ENCODE data around the gene GAPT. TPM values are rescaled to one million over a fixed set of nuclear protein-coding genes. Genes with fewer than 3 reads are reported as not detected.

The GAPT gene
- total RNA-seq = 1 to 10 TPM in 1 of 9 donors, under 1 TPM in 7, not detected in 1; 0.28 to 2.2 (median 0.60) TPM
- 1 to 10 TPM in 1 of 3 donors, under 1 TPM in 2; 0.56 to 1.1 (median 0.79) TPM for polyA plus RNA-seq
- long read RNA-seq, donor 1 = 0 reads
- long read RNA-seq, donor 2 = 0 reads
- long read RNA-seq, donor 3 = 0 reads
- long read RNA-seq, donor 4 = 0 reads
- long read RNA-seq, donor 5 = 0 reads
- long read RNA-seq, donor 6 = 0 reads
- long read RNA-seq, donor 7, partial matches to known transcripts = 0 of 1 reads
- long read RNA-seq, donor 7, other reads (novel, unspliced or antisense) = 0 of 1 reads
- long read RNA-seq, donor 8 = 0 reads
- long read RNA-seq, donor 9 = 0 reads
- long read RNA-seq, donor 10 = 0 reads

DNA sequence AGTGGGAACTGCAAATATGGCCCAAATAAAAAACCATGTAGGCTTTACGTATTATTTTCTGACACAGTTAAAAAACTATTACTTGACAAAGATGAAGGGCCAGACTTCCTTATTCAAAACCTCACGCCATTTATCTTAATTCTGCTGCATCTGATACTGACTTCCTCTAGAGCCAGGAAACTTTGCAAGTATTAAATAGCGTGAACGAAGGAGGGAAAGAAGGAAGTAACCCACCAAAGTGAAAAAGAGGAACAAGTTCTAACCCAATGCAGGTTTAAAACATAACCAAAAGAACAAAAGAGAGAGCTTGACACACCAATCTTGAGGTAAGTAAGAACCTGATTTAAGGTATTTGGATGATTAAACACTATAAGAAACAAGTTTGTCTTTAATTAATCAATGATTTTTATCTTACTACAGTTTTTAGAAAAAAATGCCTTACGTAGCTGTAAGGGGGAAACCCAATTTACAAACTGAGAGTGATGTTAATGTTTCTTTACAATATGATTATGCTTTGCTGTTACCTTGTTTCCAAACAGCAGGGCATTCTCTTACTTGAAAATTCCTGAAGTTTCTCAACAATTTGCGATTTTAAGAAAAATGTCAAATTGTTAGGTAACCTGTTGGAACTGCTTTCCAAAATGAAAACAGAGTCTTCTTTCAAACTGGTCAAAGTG lies at the start of gene GAPT:
Gene GAPT, plus strand, starts transcription at position 220 of the 677 bp plus-strand sequence. CDS start 3,102 bp downstream, outside the sequence.
- no peaks in the 10 kb centered on the region for H3K36me3 ChIP-seq (replicated peaks in 1 of 2)
- no peak within 1 kb of the TSS for H3K4me3 ChIP-seq
- DNase-seq = no peak
- WGBS, 4 donors = 69 to 74% (median 71%) methylated on average over 6 of the region's 6 CpGs
- no peak within 1 kb of the TSS for H3K27ac ChIP-seq
- H3K9me3 ChIP-seq (replicated peaks in 1 of 3) = no peaks in the 10 kb centered on the region
- no peaks in the 10 kb centered on the region for H3K4me1 ChIP-seq (replicated peaks in 1 of 2)
- intact Hi-C loops (cut with DNase I) = loop anchor here in 1 of 2 donors (10.0 kb wide), 1 partner anchor 323 kb away; no protein-coding TSS in a partner anchor
- TF ChIP-seq, protein P1, sequence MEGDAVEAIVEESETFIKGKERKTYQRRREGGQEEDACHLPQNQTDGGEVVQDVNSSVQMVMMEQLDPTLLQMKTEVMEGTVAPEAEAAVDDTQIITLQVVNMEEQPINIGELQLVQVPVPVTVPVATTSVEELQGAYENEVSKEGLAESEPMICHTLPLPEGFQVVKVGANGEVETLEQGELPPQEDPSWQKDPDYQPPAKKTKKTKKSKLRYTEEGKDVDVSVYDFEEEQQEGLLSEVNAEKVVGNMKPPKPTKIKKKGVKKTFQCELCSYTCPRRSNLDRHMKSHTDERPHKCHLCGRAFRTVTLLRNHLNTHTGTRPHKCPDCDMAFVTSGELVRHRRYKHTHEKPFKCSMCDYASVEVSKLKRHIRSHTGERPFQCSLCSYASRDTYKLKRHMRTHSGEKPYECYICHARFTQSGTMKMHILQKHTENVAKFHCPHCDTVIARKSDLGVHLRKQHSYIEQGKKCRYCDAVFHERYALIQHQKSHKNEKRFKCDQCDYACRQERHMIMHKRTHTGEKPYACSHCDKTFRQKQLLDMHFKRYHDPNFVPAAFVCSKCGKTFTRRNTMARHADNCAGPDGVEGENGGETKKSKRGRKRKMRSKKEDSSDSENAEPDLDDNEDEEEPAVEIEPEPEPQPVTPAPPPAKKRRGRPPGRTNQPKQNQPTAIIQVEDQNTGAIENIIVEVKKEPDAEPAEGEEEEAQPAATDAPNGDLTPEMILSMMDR (IDR thresholded peaks at IDR 0.05) = no peak
- TF ChIP-seq POLR2A (IDR thresholded peaks at IDR 0.05) = no peak
- no peaks in the 10 kb centered on the region for H3K27me3 ChIP-seq

DNA sequence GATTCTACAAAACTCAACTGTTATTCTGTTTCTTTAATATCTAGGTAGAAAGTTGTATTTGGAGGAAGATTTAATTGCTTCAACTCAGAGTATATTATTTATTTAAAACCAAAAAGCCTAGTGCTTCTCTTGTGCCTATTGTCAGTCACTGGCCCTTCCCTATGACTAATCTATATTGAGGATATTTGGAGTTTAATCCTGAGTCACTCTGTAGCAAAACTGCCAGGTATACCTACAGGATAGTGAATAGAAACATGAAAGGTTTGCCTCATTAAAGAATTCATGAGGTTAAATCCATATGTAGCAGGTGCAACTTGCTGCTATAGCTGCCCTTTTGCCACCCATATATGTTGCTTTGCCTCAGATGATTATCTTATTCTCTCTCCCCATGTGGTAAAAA lies 46.4 kb upstream of the GAPT start:
- Histone ChIP-seq H3K36me3 (replicated peaks in 1 of 2) (no peaks in the 10 kb centered on the region), H3K4me3 (no peak overlapping the region), H3K27me3 (no peaks in the 10 kb centered on the region), H3K27ac (no peak overlapping the region), H3K9me3 (replicated peaks in 1 of 3) (no peaks in the 10 kb centered on the region), H3K4me1 (replicated peaks in 1 of 2) (no peaks in the 10 kb centered on the region)
- DNase-seq = no peak
- intact Hi-C loops (cut with DNase I) = no loop called here
- TF ChIP-seq, protein P1 (IDR thresholded peaks at IDR 0.05) = no peak
- TF ChIP-seq POLR2A (IDR thresholded peaks at IDR 0.05) = no peak

DNA sequence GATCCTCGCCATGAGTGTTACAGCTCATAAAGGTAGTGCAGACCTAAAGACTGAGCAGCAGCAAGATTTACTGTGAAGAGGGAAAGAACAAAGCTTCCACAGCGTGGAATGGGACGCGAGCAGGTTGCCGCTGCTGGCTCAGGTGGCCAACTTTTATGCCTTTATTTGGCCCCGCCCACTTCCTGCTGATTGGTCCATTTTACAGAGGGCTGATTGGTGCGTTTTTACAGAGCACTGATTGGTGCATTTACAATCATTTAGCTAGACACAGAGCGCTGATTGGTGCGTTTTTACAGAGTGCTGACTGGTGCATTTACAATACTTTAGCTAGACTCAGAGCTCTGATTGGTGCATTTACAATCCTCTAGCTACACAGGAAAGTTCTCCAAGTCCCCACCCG lies 45.2 kb upstream of the GAPT start:
- Histone ChIP-seq H3K27ac (no peak overlapping the region), H3K36me3 (replicated peaks in 1 of 2) (no peaks in the 10 kb centered on the region), H3K4me1 (replicated peaks in 1 of 2) (no peaks in the 10 kb centered on the region), H3K4me3 (no peak overlapping the region), H3K9me3 (replicated peaks in 1 of 3) (no peaks in the 10 kb centered on the region), H3K27me3 (no peaks in the 10 kb centered on the region)
- 82 to 87% (median 85%) methylated on average over 9 to 10 of the region's 10 CpGs for WGBS, 4 donors
- TF ChIP-seq, protein P1 (IDR thresholded peaks at IDR 0.05) = no peak
- TF ChIP-seq POLR2A (IDR thresholded peaks at IDR 0.05) = no peak
- no peak for DNase-seq
- intact Hi-C loops (cut with DNase I) = no loop called here

DNA sequence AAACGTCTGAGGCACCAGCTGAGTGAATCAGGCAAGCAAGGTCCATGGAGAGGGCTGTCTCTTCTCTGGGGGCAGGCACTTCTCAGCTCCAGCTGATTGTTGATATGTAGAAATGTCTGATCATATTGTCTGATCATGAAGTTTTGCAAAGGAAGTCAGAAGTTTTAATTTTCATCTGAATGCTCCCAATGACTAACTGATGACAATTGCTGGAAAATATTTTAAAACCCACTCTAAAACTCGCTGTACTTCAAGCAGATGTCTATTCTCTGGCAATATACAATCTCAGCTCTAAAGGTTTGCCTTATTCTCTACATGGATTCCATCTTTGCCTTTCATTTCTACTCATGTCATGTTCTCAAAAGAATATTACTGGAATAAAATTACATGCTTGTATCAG lies 44.0 kb upstream of the GAPT start:
- Histone ChIP-seq H3K4me1 (replicated peaks in 1 of 2) (no peaks in the 10 kb centered on the region), H3K9me3 (replicated peaks in 1 of 3) (no peaks in the 10 kb centered on the region), H3K27ac (no peak overlapping the region), H3K27me3 (no peaks in the 10 kb centered on the region), H3K36me3 (replicated peaks in 1 of 2) (no peaks in the 10 kb centered on the region), H3K4me3 (no peak overlapping the region)
- no peak for DNase-seq
- no peak for TF ChIP-seq POLR2A (IDR thresholded peaks at IDR 0.05)
- TF ChIP-seq, protein P1 (IDR thresholded peaks at IDR 0.05) = no peak
- WGBS, 4 donors = 68 to 79% (median 72%) methylated on average over 2 of the region's 2 CpGs
- intact Hi-C loops (cut with DNase I) = no loop called here

Data from adrenal gland (tissue), 19 donors.